ACC112 (cell line): ENCODE measurements around the gene FRMD4B.
"Not testable (repeated sequence)": the region's sequence is repeated elsewhere in the genome, so short reads cannot be mapped to it uniquely, and the experiment has no call there.

Source experiments
- H2AFZ ChIP-seq: fragments of 200-600 bp; sonication (generic); one replicate; pipeline ENCODE4 v1.6.0; 2017; ENCODE audit warnings: antibody characterized with exemption, low read length; ENCODE audit not compliant: unreplicated experiment
- H3K27ac ChIP-seq: fragments of 200-600 bp; sonication (generic); 2 replicates; pipeline ENCODE4 v1.5.1; 2014; ENCODE audit warnings: low read depth, mild to moderate bottlenecking, antibody characterized with exemption, low read length, moderate library complexity
- H3K27me3 ChIP-seq: fragments of 200-600 bp; sonication (generic); 2 replicates; pipeline ENCODE4 v1.6.1; 2014; ENCODE audit warnings: mild to moderate bottlenecking, antibody characterized with exemption, low read length, moderate library complexity, mixed read lengths; ENCODE audit not compliant: insufficient read depth
- H3K36me3 ChIP-seq: fragments of 200-600 bp; sonication (generic); 2 replicates; pipeline ENCODE4 v1.6.1; 2016; ENCODE audit warnings: mild to moderate bottlenecking, antibody characterized with exemption, low read length, moderate library complexity, mixed read lengths; ENCODE audit not compliant: insufficient read depth
- H3K4me1 ChIP-seq: fragments of 200-600 bp; sonication (generic); one replicate; pipeline ENCODE4 v1.6.1; 2016; ENCODE audit warnings: low read length, mixed read lengths; ENCODE audit not compliant: insufficient read depth, unreplicated experiment, control insufficient read depth
- H3K4me3 ChIP-seq: fragments of 200-600 bp; sonication (generic); 2 replicates; pipeline ENCODE4 v1.5.1; 2014; ENCODE audit warnings: mild to moderate bottlenecking, low read depth, low read length
- H3K79me2 ChIP-seq: fragments of 200-600 bp; sonication (generic); one replicate; pipeline ENCODE4 v1.6.0; 2016; ENCODE audit warnings: low read length; ENCODE audit not compliant: control insufficient read depth, unreplicated experiment, insufficient read depth

Gene FRMD4B

DNA sequence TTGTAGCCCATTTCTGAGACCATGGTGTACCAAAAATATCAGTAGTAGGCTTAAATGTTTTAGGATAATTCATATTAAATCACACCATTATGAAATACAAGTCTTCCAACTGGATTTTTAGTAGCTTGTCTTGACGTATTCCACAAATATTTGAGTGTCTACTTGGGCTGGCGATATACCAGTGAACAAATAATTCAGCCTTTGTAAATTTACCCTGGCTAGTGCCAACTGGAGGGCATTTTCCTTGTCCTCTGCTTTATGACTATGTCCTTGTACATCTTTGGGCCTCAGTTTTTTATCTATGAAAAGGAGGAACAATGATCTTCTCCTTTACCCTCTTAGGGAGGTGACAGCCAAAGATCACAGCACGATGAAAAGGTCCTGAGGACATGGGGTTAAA lies 114.8 kb downstream of the FRMD4B start:
- no peaks in the 10 kb centered on the region for H3K79me2 ChIP-seq
- no peak overlapping the region for H3K27ac ChIP-seq
- no peaks in the 10 kb centered on the region for H3K36me3 ChIP-seq
- no peak overlapping the region for H3K4me3 ChIP-seq
- H3K4me1 ChIP-seq, result no peaks in the 10 kb centered on the region
- no peak overlapping the region for H2AFZ ChIP-seq
- no peaks in the 10 kb centered on the region for H3K27me3 ChIP-seq

DNA sequence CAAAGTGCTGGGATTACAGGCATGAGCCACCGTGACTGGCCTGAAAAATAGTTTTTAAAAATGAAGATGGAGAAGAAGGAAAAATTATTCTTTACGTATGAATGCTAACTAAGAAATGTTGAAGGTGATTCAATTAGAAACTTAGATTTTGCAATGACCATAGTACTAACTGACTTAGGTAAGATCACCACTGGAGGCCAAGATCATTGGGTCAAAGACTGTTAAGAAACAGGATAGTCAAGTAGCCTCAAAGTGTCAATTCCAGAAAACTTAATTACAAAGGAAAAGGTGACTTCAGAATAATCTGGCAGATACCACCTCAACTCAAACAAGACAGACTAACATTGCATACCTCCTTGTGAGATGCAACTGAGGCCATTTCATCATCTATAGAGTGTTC lies 119.3 kb downstream of the FRMD4B start:
- Histone ChIP-seq H3K27me3 (no peaks in the 10 kb centered on the region), H3K4me3 (no peak overlapping the region), H3K27ac (no peak overlapping the region), H3K4me1 (no peaks in the 10 kb centered on the region), H3K36me3 (no peaks in the 10 kb centered on the region), H2AFZ (no peak overlapping the region), H3K79me2 (no peaks in the 10 kb centered on the region)

DNA sequence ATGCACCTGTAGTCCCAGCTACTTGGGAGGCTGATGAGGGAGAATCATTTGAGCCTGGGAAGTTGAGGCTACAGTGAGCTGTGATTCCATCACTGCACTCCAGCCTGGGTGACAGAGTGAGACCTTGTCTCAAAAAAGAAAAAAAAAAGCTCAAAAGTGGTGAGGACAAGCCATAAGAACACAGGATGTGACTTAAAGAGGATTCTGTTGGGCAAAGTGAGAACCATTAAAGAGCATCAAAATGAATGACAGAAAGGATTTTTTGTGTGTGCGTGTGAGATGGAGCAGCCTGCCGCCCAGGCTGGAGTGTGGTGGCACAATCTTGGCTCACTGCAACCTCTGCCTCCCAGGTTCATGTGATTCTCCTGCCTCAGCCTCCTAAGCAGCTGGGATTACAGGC lies 119.8 kb downstream of the FRMD4B start:
- not testable (repeated sequence) for H3K4me1 ChIP-seq, H3K36me3 ChIP-seq, H2AFZ ChIP-seq, H3K4me3 ChIP-seq, H3K79me2 ChIP-seq, H3K27me3 ChIP-seq, H3K27ac ChIP-seq

DNA sequence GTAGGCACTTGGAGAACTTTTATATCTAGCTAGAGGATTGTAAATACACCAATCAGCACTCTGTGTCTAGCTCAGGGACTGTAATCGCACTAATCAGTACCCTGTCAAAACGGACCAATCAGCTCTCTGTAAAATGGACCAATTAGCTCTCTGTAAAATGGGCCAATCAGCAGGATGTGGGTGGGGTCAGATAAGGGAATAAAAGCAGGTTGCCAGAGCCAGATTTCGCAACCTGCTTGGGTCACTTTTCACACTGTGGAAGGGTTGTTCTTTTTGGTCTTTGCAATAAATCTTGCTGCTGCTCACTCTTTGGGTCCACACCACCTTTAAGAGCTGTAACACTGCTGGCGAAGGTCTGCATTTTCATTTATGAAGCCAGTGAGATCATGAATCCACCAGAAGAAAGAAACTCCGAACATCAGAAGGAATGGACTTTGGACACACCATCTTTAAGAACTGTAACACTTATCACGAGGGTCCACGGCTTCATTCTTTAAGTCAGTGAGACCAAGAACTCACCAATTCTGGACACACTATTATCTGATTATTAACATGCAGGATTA lies 125.0 kb downstream of the FRMD4B start:
- not testable (repeated sequence) for H3K4me1 ChIP-seq, H3K36me3 ChIP-seq, H3K27ac ChIP-seq, H3K4me3 ChIP-seq, H3K79me2 ChIP-seq, H2AFZ ChIP-seq
- H3K27me3 ChIP-seq, result peaks cover 13% of the 10 kb centered on the region

DNA sequence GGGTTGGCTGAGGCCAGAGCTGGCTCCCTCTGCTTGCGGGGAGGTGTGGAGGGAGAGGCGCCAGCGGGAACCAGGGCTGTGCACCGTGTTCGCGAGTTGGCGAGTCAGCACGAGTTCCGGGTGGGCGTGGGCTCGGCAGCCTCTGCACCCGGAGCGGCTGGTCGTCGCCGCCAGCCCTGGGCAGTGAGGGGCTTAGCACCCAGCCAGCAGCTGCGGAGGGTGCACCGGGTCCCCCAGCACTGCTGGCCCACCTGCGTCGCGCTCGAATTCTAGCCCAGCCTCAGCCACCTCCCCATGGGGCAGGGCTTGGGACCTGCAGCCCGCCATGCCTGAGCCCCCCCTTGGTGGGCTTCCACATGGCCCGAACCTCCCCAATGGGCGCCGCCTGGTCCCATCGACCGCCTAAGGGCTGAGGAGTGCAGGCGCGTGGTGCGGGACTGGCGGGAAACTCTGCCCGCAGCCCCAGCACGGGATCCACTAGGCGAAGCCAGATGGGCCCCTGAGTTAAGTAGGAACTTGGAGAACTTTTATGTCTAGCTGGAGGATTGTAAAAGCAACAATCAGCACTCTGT lies 125.6 kb downstream of the FRMD4B start:
- Histone ChIP-seq H3K27ac (no peak overlapping the region), H2AFZ (no peak overlapping the region), H3K4me3 (no peak overlapping the region), H3K36me3 (no peaks in the 10 kb centered on the region), H3K79me2 (no peaks in the 10 kb centered on the region), H3K27me3 (peaks cover 19% of the 10 kb centered on the region), H3K4me1 (no peaks in the 10 kb centered on the region)

DNA sequence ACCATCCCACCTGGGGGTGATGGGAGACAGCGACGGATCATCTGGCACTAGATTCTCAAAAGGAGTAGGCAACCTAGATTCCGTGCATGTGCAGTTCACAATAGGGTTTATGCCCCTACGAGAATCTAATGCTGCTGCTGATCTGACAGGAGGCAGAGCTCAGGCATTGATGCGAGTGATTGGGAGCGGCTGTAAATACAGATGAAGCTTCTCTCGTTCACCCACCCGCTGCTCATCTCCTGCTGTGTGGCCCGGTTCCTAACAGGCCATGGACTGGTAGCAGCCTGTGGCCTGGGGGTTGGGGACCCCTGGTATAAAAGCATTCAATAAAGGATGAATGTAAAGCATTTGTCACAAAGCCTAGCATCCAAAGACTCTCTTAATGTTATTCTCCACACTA lies 126.8 kb downstream of the FRMD4B start:
- Histone ChIP-seq H3K36me3 (no peaks in the 10 kb centered on the region), H3K4me3 (no peak overlapping the region), H3K27ac (no peak overlapping the region), H2AFZ (no peak overlapping the region), H3K27me3 (peaks cover 31% of the 10 kb centered on the region), H3K79me2 (no peaks in the 10 kb centered on the region), H3K4me1 (no peaks in the 10 kb centered on the region)

DNA sequence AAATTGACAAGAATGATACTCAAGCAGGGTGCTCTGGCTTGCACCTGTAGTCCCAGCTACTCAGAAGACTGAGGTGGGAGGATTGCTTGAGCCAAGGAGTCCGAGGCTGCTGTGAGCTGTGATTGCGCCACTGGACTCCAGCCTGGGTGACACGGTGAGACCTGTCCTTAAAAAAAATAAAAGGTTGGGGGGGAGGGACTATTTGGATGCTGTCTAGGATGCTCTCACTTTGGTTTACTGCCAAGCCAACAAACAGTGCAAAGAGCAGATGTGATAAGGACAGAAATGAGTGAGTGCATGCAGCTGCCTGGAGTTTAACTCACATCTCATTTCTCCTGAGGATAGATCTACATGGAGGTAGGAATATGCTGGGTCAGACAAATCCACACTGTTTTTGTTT lies 130.0 kb downstream of the FRMD4B start:
- Histone ChIP-seq H3K27ac (no peak overlapping the region), H3K27me3 (peaks cover 42% of the 10 kb centered on the region), H2AFZ (no peak overlapping the region), H3K79me2 (no peaks in the 10 kb centered on the region), H3K36me3 (no peaks in the 10 kb centered on the region), H3K4me3 (no peak overlapping the region), H3K4me1 (no peaks in the 10 kb centered on the region)

DNA sequence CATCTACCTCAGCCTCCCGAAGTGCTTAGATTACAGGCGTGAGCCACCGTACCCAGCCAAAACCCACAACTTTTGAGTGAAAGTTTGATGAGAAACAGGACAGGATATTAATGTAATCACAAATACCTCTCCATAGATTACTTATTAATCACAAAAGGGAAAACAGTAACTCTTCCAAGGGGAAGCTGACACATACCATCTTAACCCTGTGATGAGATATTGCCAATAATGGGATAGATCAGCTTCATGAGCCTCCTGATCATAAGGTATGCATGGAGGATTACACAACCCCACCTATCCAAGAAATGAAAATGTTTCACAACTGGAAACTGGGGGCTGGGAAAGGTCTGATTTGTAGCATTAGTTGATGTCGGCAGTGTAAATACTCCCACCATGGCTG lies 131.5 kb downstream of the FRMD4B start:
- no peak overlapping the region for H3K4me3 ChIP-seq
- no peaks in the 10 kb centered on the region for H3K36me3 ChIP-seq
- H3K4me1 ChIP-seq, result no peaks in the 10 kb centered on the region
- H2AFZ ChIP-seq, result no peak overlapping the region
- no peak overlapping the region for H3K27ac ChIP-seq
- H3K27me3 ChIP-seq, result peaks cover 42% of the 10 kb centered on the region
- H3K79me2 ChIP-seq, result no peaks in the 10 kb centered on the region

DNA sequence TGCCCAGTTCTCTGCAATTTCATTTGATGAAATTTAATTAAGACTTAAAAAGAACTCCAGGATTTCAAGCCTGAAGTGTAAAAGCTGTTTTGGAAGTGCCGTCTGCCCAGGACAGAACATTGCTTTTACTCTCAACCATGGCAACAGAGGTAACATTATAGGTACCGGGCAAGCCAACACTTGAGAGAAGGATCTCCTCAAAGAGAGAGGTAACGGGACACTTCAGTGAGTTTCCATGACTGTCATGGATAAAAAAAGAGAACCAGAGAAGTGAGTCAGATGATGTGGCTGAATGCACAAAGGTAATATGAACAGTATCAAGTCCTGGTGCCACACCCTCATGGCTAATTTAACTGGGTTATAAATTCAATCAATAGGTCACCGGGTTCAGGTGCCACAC lies 133.3 kb downstream of the FRMD4B start:
- Histone ChIP-seq H2AFZ (no peak overlapping the region), H3K4me3 (no peak overlapping the region), H3K4me1 (no peaks in the 10 kb centered on the region), H3K36me3 (no peaks in the 10 kb centered on the region), H3K79me2 (no peaks in the 10 kb centered on the region), H3K27me3 (peaks cover 38% of the 10 kb centered on the region), H3K27ac (no peak overlapping the region)

DNA sequence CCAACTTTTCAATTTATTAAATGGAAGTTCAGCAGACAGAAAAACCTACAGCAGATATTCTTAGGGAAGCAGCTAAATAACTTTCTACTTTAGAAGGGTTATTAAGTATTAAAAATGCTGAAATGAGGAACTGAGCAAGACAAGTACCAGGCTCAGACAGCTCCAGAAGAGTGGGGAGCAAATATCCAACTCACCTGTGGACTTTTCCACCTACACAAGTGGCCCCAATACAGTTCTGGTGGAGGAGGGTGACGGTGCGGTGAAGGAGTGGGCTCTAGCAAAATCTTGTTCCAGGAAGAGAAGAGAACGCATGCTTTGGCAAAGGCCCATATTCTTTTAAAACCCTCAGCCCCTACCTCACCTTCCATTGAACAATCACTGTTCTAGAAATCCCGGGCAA lies 133.7 kb downstream of the FRMD4B start:
- Histone ChIP-seq H3K4me3 (no peak overlapping the region), H2AFZ (no peak overlapping the region), H3K4me1 (no peaks in the 10 kb centered on the region), H3K27me3 (peaks cover 38% of the 10 kb centered on the region; the same call in 1 of the 2 replicates), H3K27ac (no peak overlapping the region), H3K36me3 (no peaks in the 10 kb centered on the region), H3K79me2 (no peaks in the 10 kb centered on the region)

DNA sequence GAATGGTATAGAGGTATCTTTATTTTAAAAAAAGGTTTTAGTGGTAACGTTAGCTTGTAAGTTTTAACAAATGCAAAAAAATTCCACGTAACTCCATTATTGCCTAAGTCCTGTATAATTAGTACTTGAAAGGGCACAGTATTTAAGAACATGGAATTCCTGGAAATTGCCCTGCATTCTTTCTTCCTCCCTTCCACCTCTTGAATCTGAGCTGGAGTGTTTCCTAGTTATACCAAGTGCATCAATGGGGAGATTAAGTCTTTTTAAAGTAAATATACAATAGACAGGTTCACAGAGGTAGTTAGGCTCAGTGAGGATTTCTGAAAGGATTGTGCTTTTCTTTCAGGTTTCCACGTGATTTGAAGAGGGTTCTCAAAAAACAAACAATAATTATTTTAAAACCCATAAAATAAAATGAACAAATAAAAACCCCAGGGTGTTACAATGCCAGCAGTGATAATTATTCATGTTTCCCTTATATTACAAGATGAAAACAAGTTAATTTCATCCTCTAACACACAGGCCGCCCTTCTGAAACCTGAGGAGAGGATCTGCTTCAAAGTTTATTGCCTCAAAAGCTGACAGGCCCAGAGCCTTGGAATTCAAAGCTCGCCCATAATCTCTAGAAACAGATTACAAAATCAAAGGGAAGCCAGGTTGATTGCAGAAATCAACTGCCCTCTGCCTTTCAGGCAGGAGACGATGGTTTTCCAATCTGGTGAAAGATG lies 134.6 kb downstream of the FRMD4B start:
- H3K79me2 ChIP-seq, result no peaks in the 10 kb centered on the region
- H3K27ac ChIP-seq, result no peak overlapping the region
- no peak overlapping the region for H3K4me3 ChIP-seq
- H3K36me3 ChIP-seq, result no peaks in the 10 kb centered on the region
- H3K27me3 ChIP-seq, result peaks cover 32% of the 10 kb centered on the region; the same call in 1 of the 2 replicates
- H3K4me1 ChIP-seq, result no peaks in the 10 kb centered on the region
- H2AFZ ChIP-seq, result no peak overlapping the region
